ENCODE measurements around the gene ETNK1.

Gene ETNK1

GRCh38 chr12:22635812-22636211 is 10.8 kb downstream of the ETNK1 start:
- H3K4me2 ChIP-seq (ENCODE audit: low read length): no peak overlapping the region
- H3K36me3 ChIP-seq (ENCODE audit: control insufficient read depth, insufficient read depth, low read length): no peaks in the 10 kb centered on the region
- no peak overlapping the region for H4K8ac ChIP-seq (ENCODE audit: low read depth, low read length)
- no peak overlapping the region for H3K27ac ChIP-seq (ENCODE audit: low read depth, low read length)
- H2BK15ac ChIP-seq (replicated peaks; ENCODE audit: low read depth): no peak overlapping the region
- peak; percentile 23 for DNase-seq
- H3K79me1 ChIP-seq (ENCODE audit: low read length): peaks cover 10% of the 10 kb centered on the region
- H3K23ac ChIP-seq (ENCODE audit: low read length): no peak overlapping the region
- no peak overlapping the region for H3K4me3 ChIP-seq (ENCODE audit: low read length)
- H2BK120ac ChIP-seq (ENCODE audit: low read depth, low read length): no peak overlapping the region
- H2BK5ac ChIP-seq (ENCODE audit: low read length): no peak overlapping the region
- no peak overlapping the region for H4K5ac ChIP-seq (ENCODE audit: low read length)
- H3K4ac ChIP-seq (ENCODE audit: low read depth, low read length): no peak overlapping the region
- no peak overlapping the region for H2AK5ac ChIP-seq (ENCODE audit: low read length)
- H3K56ac ChIP-seq (ENCODE audit: low read length): no peak overlapping the region
- no peaks in the 10 kb centered on the region for H3K27me3 ChIP-seq (ENCODE audit: insufficient read depth, low read length, poor library complexity)
- peaks cover 25% of the 10 kb centered on the region for H3K79me2 ChIP-seq (ENCODE audit: control insufficient read depth, insufficient read depth, low read length)
- no peak overlapping the region for H3K18ac ChIP-seq (ENCODE audit: low read length)
- no peak overlapping the region for H3K9ac ChIP-seq (ENCODE audit: low read length)
- peaks cover 3% of the 10 kb centered on the region for H3K4me1 ChIP-seq (ENCODE audit: control insufficient read depth, low read depth, low read length)
- WGBS (ENCODE audit: extremely low coverage, insufficient coverage, low lambda C conversion rate): no CpG with 5 or more reads among the region's 1 CpG

GRCh38 chr12:22640851-22641250 is 15.9 kb downstream of the ETNK1 start:
- DNase-seq: peak; percentile 5
- H3K56ac ChIP-seq (ENCODE audit: low read length): no peak overlapping the region
- WGBS (ENCODE audit: extremely low coverage, insufficient coverage, low lambda C conversion rate): no CpG with 5 or more reads among the region's 2 CpGs
- no peak overlapping the region for H2BK15ac ChIP-seq (replicated peaks; ENCODE audit: low read depth)
- H3K36me3 ChIP-seq (ENCODE audit: control insufficient read depth, insufficient read depth, low read length): no peaks in the 10 kb centered on the region
- H4K5ac ChIP-seq (ENCODE audit: low read length): no peak overlapping the region
- H3K23ac ChIP-seq (ENCODE audit: low read length): no peak overlapping the region
- H3K18ac ChIP-seq (ENCODE audit: low read length): no peak overlapping the region
- H2BK120ac ChIP-seq (ENCODE audit: low read depth, low read length): no peak overlapping the region
- H2BK5ac ChIP-seq (ENCODE audit: low read length): no peak overlapping the region
- H3K79me2 ChIP-seq (ENCODE audit: control insufficient read depth, insufficient read depth, low read length): peaks cover 15% of the 10 kb centered on the region
- H3K4me1 ChIP-seq (ENCODE audit: control insufficient read depth, low read depth, low read length): no peaks in the 10 kb centered on the region
- no peak overlapping the region for H3K9ac ChIP-seq (ENCODE audit: low read length)
- no peak overlapping the region for H2AK5ac ChIP-seq (ENCODE audit: low read length)
- no peak overlapping the region for H3K4me3 ChIP-seq (ENCODE audit: low read length)
- no peak overlapping the region for H3K4me2 ChIP-seq (ENCODE audit: low read length)
- H3K4ac ChIP-seq (ENCODE audit: low read depth, low read length): no peak overlapping the region
- H3K27ac ChIP-seq (ENCODE audit: low read depth, low read length): no peak overlapping the region
- H3K79me1 ChIP-seq (ENCODE audit: low read length): peaks cover 6% of the 10 kb centered on the region
- no peak overlapping the region for H4K8ac ChIP-seq (ENCODE audit: low read depth, low read length)
- H3K27me3 ChIP-seq (ENCODE audit: insufficient read depth, low read length, poor library complexity): no peaks in the 10 kb centered on the region

GRCh38 chr12:22641353-22642053 is 16.5 kb downstream of the ETNK1 start:
- H3K27ac ChIP-seq (ENCODE audit: low read depth, low read length): no peak overlapping the region
- no peak overlapping the region for H3K18ac ChIP-seq (ENCODE audit: low read length)
- no peak for DNase-seq
- WGBS (ENCODE audit: extremely low coverage, insufficient coverage, low lambda C conversion rate): no CpG with 5 or more reads among the region's 3 CpGs
- peaks cover 6% of the 10 kb centered on the region for H3K79me1 ChIP-seq (ENCODE audit: low read length)
- H2BK120ac ChIP-seq (ENCODE audit: low read depth, low read length): no peak overlapping the region
- no peak overlapping the region for H3K56ac ChIP-seq (ENCODE audit: low read length)
- H3K4ac ChIP-seq (ENCODE audit: low read depth, low read length): no peak overlapping the region
- H2BK15ac ChIP-seq (replicated peaks; ENCODE audit: low read depth): no peak overlapping the region
- H3K4me3 ChIP-seq (ENCODE audit: low read length): no peak overlapping the region
- no peak overlapping the region for H4K8ac ChIP-seq (ENCODE audit: low read depth, low read length)
- no peaks in the 10 kb centered on the region for H3K36me3 ChIP-seq (ENCODE audit: control insufficient read depth, insufficient read depth, low read length)
- H3K4me1 ChIP-seq (ENCODE audit: control insufficient read depth, low read depth, low read length): no peaks in the 10 kb centered on the region
- H3K79me2 ChIP-seq (ENCODE audit: control insufficient read depth, insufficient read depth, low read length): peaks cover 13% of the 10 kb centered on the region
- no peak overlapping the region for H3K23ac ChIP-seq (ENCODE audit: low read length)
- H4K5ac ChIP-seq (ENCODE audit: low read length): no peak overlapping the region
- H2AK5ac ChIP-seq (ENCODE audit: low read length): no peak overlapping the region
- no peak overlapping the region for H3K4me2 ChIP-seq (ENCODE audit: low read length)
- H2BK5ac ChIP-seq (ENCODE audit: low read length): no peak overlapping the region
- H3K9ac ChIP-seq (ENCODE audit: low read length): no peak overlapping the region
- no peaks in the 10 kb centered on the region for H3K27me3 ChIP-seq (ENCODE audit: insufficient read depth, low read length, poor library complexity)

- Histone ChIP-seq H3K79me2 (ENCODE audit: control insufficient read depth, insufficient read depth, low read length) (peaks cover 8% of the 10 kb centered on the region), H3K4me3 (ENCODE audit: low read length) (no peak overlapping the region), H3K23ac (ENCODE audit: low read length) (no peak overlapping the region), H3K4me2 (ENCODE audit: low read length) (no peak overlapping the region), H4K8ac (ENCODE audit: low read depth, low read length) (no peak overlapping the region), H3K27me3 (ENCODE audit: insufficient read depth, low read length, poor library complexity) (no peaks in the 10 kb centered on the region), H3K9ac (ENCODE audit: low read length) (no peak overlapping the region), H3K4me1 (ENCODE audit: control insufficient read depth, low read depth, low read length) (no peaks in the 10 kb centered on the region), H3K56ac (ENCODE audit: low read length) (no peak overlapping the region), H3K4ac (ENCODE audit: low read depth, low read length) (no peak overlapping the region), H2BK15ac (replicated peaks; ENCODE audit: low read depth) (no peak overlapping the region), H4K5ac (ENCODE audit: low read length) (no peak overlapping the region), H3K36me3 (ENCODE audit: control insufficient read depth, insufficient read depth, low read length) (no peaks in the 10 kb centered on the region), H2BK5ac (ENCODE audit: low read length) (no peak overlapping the region), H3K27ac (ENCODE audit: low read depth, low read length) (no peak overlapping the region), H3K18ac (ENCODE audit: low read length) (no peak overlapping the region), H3K79me1 (ENCODE audit: low read length) (peaks cover 4% of the 10 kb centered on the region), H2AK5ac (ENCODE audit: low read length) (no peak overlapping the region), H2BK120ac (ENCODE audit: low read depth, low read length) (no peak overlapping the region)
- no peak for DNase-seq
- no CpG with 5 or more reads among the region's 3 CpGs for WGBS (ENCODE audit: extremely low coverage, insufficient coverage, low lambda C conversion rate)
These were observed 23.7 kb downstream of the ETNK1 start for GRCh38 chr12:22648668-22649067.

- Histone ChIP-seq H3K56ac (ENCODE audit: low read length) (no peak overlapping the region), H4K8ac (ENCODE audit: low read depth, low read length) (no peak overlapping the region), H3K4ac (ENCODE audit: low read depth, low read length) (no peak overlapping the region), H3K79me1 (ENCODE audit: low read length) (peaks cover 6% of the 10 kb centered on the region), H3K18ac (ENCODE audit: low read length) (no peak overlapping the region), H3K27me3 (ENCODE audit: insufficient read depth, low read length, poor library complexity) (no peaks in the 10 kb centered on the region), H3K4me2 (ENCODE audit: low read length) (no peak overlapping the region), H4K5ac (ENCODE audit: low read length) (no peak overlapping the region), H2BK120ac (ENCODE audit: low read depth, low read length) (no peak overlapping the region), H2BK15ac (replicated peaks; ENCODE audit: low read depth) (no peak overlapping the region), H3K79me2 (ENCODE audit: control insufficient read depth, insufficient read depth, low read length) (peaks cover 6% of the 10 kb centered on the region), H3K4me3 (ENCODE audit: low read length) (no peak overlapping the region), H2BK5ac (ENCODE audit: low read length) (no peak overlapping the region), H3K9ac (ENCODE audit: low read length) (no peak overlapping the region), H3K23ac (ENCODE audit: low read length) (no peak overlapping the region), H3K36me3 (ENCODE audit: control insufficient read depth, insufficient read depth, low read length) (no peaks in the 10 kb centered on the region), H2AK5ac (ENCODE audit: low read length) (no peak overlapping the region), H3K4me1 (ENCODE audit: control insufficient read depth, low read depth, low read length) (no peaks in the 10 kb centered on the region), H3K27ac (ENCODE audit: low read depth, low read length) (no peak overlapping the region)
- DNase-seq: no peak
- WGBS (ENCODE audit: extremely low coverage, insufficient coverage, low lambda C conversion rate): no CpG with 5 or more reads among the region's 2 CpGs
These were observed 28.1 kb downstream of the ETNK1 start for GRCh38 chr12:22653075-22653474.

GRCh38 chr12:22653791-22654190 is 28.8 kb downstream of the ETNK1 start:
- Histone ChIP-seq H3K4me2 (ENCODE audit: low read length) (no peak overlapping the region), H3K27ac (ENCODE audit: low read depth, low read length) (no peak overlapping the region), H2BK120ac (ENCODE audit: low read depth, low read length) (no peak overlapping the region), H3K36me3 (ENCODE audit: control insufficient read depth, insufficient read depth, low read length) (no peaks in the 10 kb centered on the region), H3K4me1 (ENCODE audit: control insufficient read depth, low read depth, low read length) (no peaks in the 10 kb centered on the region), H3K56ac (ENCODE audit: low read length) (no peak overlapping the region), H2AK5ac (ENCODE audit: low read length) (no peak overlapping the region), H3K18ac (ENCODE audit: low read length) (no peak overlapping the region), H3K4me3 (ENCODE audit: low read length) (no peak overlapping the region), H3K79me1 (ENCODE audit: low read length) (peaks cover 6% of the 10 kb centered on the region), H2BK15ac (replicated peaks; ENCODE audit: low read depth) (no peak overlapping the region), H3K23ac (ENCODE audit: low read length) (no peak overlapping the region), H2BK5ac (ENCODE audit: low read length) (no peak overlapping the region), H3K79me2 (ENCODE audit: control insufficient read depth, insufficient read depth, low read length) (peaks cover 6% of the 10 kb centered on the region), H3K27me3 (ENCODE audit: insufficient read depth, low read length, poor library complexity) (no peaks in the 10 kb centered on the region), H4K8ac (ENCODE audit: low read depth, low read length) (no peak overlapping the region), H3K9ac (ENCODE audit: low read length) (no peak overlapping the region), H3K4ac (ENCODE audit: low read depth, low read length) (no peak overlapping the region), H4K5ac (ENCODE audit: low read length) (no peak overlapping the region)
- DNase-seq: no peak

Data from mesendoderm (in vitro differentiated cells).